Calu3 (cell line): ENCODE measurements around the gene SLC16A5. TPM values are rescaled to one million over a fixed set of nuclear protein-coding genes. Genes with fewer than 3 reads are reported as not detected.

Experiments
- BruUV-seq: library from RNA; stranded (reverse); fragments of 400-500 nt; replicated peaks from 2 replicates; lab custom pipeline; 2021; lab: Mats Ljungman, UMichigan
- CTCF ChIA-PET: fragments of 300-600 bp; sonication (Branson Sonifier 250); formaldehyde crosslinking; loops from one replicate; lab custom pipeline; 2022; ENCODE audit warnings: antibody characterized with exemption; lab: Charles Lee
- DNase-seq: peaks from one replicate; pipeline ENCODE4 v3.0.0; 2022
- H3K27ac Mint-ChIP-seq: one replicate; pipeline ENCODE4 v1.8.0; 2022; ENCODE audit warnings: mixed read lengths; ENCODE audit not compliant: unreplicated experiment
- H3K27me3 Mint-ChIP-seq: one replicate; pipeline ENCODE4 v1.8.0; 2022; ENCODE audit warnings: mixed read lengths; ENCODE audit not compliant: unreplicated experiment
- H3K36me3 Mint-ChIP-seq: one replicate; pipeline ENCODE4 v1.8.0; 2022; ENCODE audit warnings: mild to moderate bottlenecking, moderate library complexity, mixed read lengths; ENCODE audit not compliant: insufficient read depth, unreplicated experiment
- H3K4me1 Mint-ChIP-seq: one replicate; pipeline ENCODE4 v1.8.0; 2022; ENCODE audit warnings: mild to moderate bottlenecking, low read depth, mixed read lengths; ENCODE audit not compliant: unreplicated experiment
- H3K4me3 Mint-ChIP-seq: one replicate; pipeline ENCODE4 v1.8.0; 2022; ENCODE audit warnings: mild to moderate bottlenecking, low read depth, moderate library complexity, mixed read lengths; ENCODE audit not compliant: unreplicated experiment
- H3K9me3 Mint-ChIP-seq: one replicate; pipeline ENCODE4 v1.8.0; 2022; ENCODE audit warnings: low read depth, mixed read lengths; ENCODE audit not compliant: unreplicated experiment
- intact Hi-C: fragments of 100-400 bp; cut with micrococcal nuclease; formaldehyde crosslinking; loops from one replicate; pipeline ENCODE4 v1.10.0; 2022; ENCODE audit not compliant: unreplicated experiment
- total RNA-seq: library from RNA; stranded (reverse); gene quantifications from 2 replicates; pipeline ENCODE4 v1.2.3, GENCODE V29; 2022
- TF ChIP-seq, protein P1 (sequence below): fragments of 200-600 bp; IDR thresholded peaks from one replicate; pipeline ENCODE4 v1.8.0; 2022; ENCODE audit warnings: antibody characterized with exemption; ENCODE audit not compliant: unreplicated experiment

SLC16A5 gene
- total RNA-seq, 1 experiment from 2014 or later = 124 TPM

DNA sequence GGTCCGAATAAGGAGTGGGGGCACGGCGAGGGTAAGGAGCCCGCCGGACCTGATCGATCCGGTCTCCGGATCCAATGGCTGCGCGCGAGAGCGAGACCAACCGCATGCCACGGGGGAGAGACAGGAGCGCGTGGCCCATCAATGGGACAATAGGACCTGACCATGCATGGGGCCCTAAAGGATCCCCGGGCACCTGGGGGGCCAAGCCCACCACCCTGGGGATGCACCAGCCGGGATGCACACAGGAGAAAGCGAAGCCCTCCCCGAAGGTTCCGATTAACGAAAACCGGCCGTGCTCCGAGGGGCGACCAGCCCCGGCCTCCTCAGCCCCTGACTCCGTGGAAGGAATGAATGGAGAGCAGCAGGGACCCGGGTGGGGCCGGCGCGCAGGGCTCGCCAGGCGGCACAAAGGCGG is 66.0 kb downstream of the SLC16A5 start:
- peak overlapping the region; percentile 91 for H3K4me3 Mint-ChIP-seq
- CTCF ChIA-PET = no interaction called here
- H3K27me3 Mint-ChIP-seq = no peaks in the 10 kb centered on the region
- H3K27ac Mint-ChIP-seq = peak overlapping the region; percentile 99
- DNase-seq = peak; percentile 58
- no TSS peak for BruUV-seq
- peaks cover 85% of the 10 kb centered on the region for H3K36me3 Mint-ChIP-seq
- no peaks in the 10 kb centered on the region for H3K9me3 Mint-ChIP-seq
- intact Hi-C loops = no loop called here
- TF ChIP-seq, protein P1, sequence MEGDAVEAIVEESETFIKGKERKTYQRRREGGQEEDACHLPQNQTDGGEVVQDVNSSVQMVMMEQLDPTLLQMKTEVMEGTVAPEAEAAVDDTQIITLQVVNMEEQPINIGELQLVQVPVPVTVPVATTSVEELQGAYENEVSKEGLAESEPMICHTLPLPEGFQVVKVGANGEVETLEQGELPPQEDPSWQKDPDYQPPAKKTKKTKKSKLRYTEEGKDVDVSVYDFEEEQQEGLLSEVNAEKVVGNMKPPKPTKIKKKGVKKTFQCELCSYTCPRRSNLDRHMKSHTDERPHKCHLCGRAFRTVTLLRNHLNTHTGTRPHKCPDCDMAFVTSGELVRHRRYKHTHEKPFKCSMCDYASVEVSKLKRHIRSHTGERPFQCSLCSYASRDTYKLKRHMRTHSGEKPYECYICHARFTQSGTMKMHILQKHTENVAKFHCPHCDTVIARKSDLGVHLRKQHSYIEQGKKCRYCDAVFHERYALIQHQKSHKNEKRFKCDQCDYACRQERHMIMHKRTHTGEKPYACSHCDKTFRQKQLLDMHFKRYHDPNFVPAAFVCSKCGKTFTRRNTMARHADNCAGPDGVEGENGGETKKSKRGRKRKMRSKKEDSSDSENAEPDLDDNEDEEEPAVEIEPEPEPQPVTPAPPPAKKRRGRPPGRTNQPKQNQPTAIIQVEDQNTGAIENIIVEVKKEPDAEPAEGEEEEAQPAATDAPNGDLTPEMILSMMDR = no peak
- peaks cover 32% of the 10 kb centered on the region for H3K4me1 Mint-ChIP-seq

DNA sequence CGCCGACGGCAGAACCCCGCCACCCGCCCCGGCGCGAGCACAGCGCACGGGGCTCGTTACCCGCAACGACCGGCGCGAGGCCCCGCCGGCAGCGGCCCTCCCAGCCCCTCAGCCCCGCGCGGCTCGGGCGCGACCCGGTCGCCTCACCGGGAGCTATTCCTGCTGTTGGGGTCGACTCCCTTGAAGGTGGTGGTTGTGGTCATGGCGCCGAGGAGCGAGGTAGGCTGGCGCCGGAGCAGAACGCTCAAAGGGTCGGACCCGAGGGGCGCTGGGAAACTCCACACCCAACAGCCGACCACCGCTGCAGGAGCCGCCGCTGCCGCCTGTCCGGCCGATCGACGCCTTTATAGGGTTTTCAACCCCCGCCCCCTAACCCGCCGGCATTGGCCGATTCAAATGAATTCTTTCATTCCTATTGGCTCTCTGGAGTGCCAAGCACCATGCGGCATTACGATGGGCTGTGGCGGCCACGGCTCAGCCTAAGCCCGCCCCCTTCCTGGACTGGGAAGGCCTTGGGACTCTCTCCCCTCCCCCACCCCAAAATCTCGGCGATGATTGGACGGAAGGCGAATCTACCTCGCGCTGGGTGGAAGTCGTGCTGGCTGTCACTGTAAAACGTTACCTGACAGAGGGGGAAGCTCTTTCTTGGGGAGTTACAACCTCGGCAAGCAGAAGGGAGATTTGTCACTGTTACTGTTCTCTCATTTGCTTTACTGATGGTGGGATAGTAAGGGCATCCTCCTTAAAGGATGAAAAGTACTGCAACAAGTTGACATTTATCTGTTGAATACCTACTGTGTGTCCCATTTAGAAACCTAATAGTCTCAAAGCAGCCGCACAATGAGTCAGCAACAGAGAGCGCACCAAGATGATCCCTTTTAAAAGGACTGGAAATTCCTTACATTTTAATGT is 66.7 kb downstream of the SLC16A5 start, which contains the start of gene JPT1:
Gene JPT1, minus strand, starts transcription at position 318 of the 912 bp plus-strand sequence. Its CDS starts 115 bp downstream, at position 203.
- Mint-ChIP-seq H3K36me3 (peaks cover 79% of the 10 kb centered on the region), H3K4me3 (peak within 1 kb of the TSS; percentile 91), H3K27ac (peak within 1 kb of the TSS; percentile 99), H3K27me3 (no peaks in the 10 kb centered on the region), H3K4me1 (peaks cover 33% of the 10 kb centered on the region), H3K9me3 (no peaks in the 10 kb centered on the region)
- TF ChIP-seq, protein P1 = no peak
- intact Hi-C loops = no loop called here
- peak; percentile 98 for DNase-seq
- BruUV-seq = no TSS peak
- CTCF ChIA-PET = interaction anchor here (0.7 to 1.1 kb wide), 3 partner anchors 40 to 47 kb away, joined by 3 to 4 read pairs (median 3); no protein-coding TSS in a partner anchor

DNA sequence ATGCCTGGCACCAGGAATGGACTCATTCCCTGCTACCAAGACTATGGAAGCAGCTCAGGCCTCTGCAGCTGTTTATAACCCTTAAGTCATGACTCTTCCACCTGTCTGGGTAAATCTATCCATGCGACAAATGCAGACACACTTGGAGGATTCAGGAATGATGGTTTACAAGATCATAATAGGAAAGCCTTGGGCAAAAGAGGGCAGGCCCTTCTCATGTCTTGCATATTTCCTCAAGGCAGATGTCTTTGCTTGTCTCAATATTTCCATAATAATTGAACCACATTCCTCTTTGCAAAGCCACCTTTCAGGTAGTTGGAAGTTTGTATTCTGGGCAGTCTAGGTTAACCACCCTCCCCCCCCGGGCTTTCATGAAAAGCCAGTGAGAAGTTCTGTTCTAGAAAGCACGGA is 67.4 kb downstream of the SLC16A5 start:
- TF ChIP-seq, protein P1 = no peak
- Mint-ChIP-seq H3K36me3 (peaks cover 71% of the 10 kb centered on the region), H3K27ac (no peak overlapping the region), H3K4me1 (peaks cover 33% of the 10 kb centered on the region), H3K9me3 (no peaks in the 10 kb centered on the region), H3K4me3 (no peak overlapping the region), H3K27me3 (no peaks in the 10 kb centered on the region)
- no TSS peak for BruUV-seq
- no peak for DNase-seq
- intact Hi-C loops = no loop called here
- CTCF ChIA-PET = interaction anchor here (0.7 to 1.1 kb wide), 3 partner anchors 41 to 73 kb away, joined by 3 to 4 read pairs (median 3); no protein-coding TSS in a partner anchor

Other genes with a start within 250 kb of the SLC16A5 start
- not detected in 2 replicates for gene GRIN2C, start 228.1 kb upstream of the SLC16A5 start, total RNA-seq
- gene FDXR, start 215.0 kb upstream of the SLC16A5 start, total RNA-seq = 8.4 and 13.5 TPM in 2 replicates
- not detected in 2 replicates for gene FADS6, start 194.3 kb upstream of the SLC16A5 start, total RNA-seq
- gene USH1G, start 164.7 kb upstream of the SLC16A5 start, total RNA-seq = 0.24 TPM in 1 of 2 replicates, not detected in the other
- not detected in 2 replicates for gene OTOP2, start 163.7 kb upstream of the SLC16A5 start, total RNA-seq
- not detected in 2 replicates for gene OTOP3, start 152.1 kb upstream of the SLC16A5 start, total RNA-seq
- 114 and 122 TPM in 2 replicates for gene HID1, start 115.2 kb upstream of the SLC16A5 start, total RNA-seq
- 39.4 and 48.3 TPM in 2 replicates for gene CDR2L, start 100.3 kb upstream of the SLC16A5 start, total RNA-seq
- gene MRPL58, start 75.3 kb upstream of the SLC16A5 start, total RNA-seq = 49.0 and 52.7 TPM in 2 replicates
- gene ATP5PD, start 41.0 kb upstream of the SLC16A5 start, total RNA-seq = 288 and 289 TPM in 2 replicates
- gene KCTD2, start 40.7 kb upstream of the SLC16A5 start, total RNA-seq = 24.4 TPM in 2 replicates
- gene ARMC7, start 22.0 kb downstream of the SLC16A5 start, total RNA-seq = 18.6 and 19.8 TPM in 2 replicates
- 56.6 and 58.2 TPM in 2 replicates for gene NT5C, start 43.8 kb downstream of the SLC16A5 start, total RNA-seq
- 479 and 546 TPM in 2 replicates for gene JPT1, start 66.6 kb downstream of the SLC16A5 start, total RNA-seq
- 401 and 429 TPM in 2 replicates for gene SUMO2, start 95.0 kb downstream of the SLC16A5 start, total RNA-seq
- 116 and 117 TPM in 2 replicates for gene NUP85, start 117.7 kb downstream of the SLC16A5 start, total RNA-seq
- gene GGA3, start 173.7 kb downstream of the SLC16A5 start, total RNA-seq = 63.1 and 64.4 TPM in 2 replicates
- 62.0 and 69.7 TPM in 2 replicates for gene MRPS7, start 173.9 kb downstream of the SLC16A5 start, total RNA-seq
- gene MIF4GD, start 183.3 kb downstream of the SLC16A5 start, total RNA-seq = 25.7 and 29.5 TPM in 2 replicates
- 26.7 and 26.8 TPM in 2 replicates for gene SLC25A19, start 201.5 kb downstream of the SLC16A5 start, total RNA-seq